H9 (cell line): ENCODE data around the gene SPEG. TPM values are rescaled to one million over a fixed set of nuclear protein-coding genes. Genes with fewer than 3 reads are reported as not detected.

ENCODE experiments used
- DNase-seq: peaks from one replicate; pipeline ENCODE4 v3.0.0-alpha.2; 2017
- H2AFZ ChIP-seq: one replicate; pipeline ENCODE4 v1.6.1; 2013; ENCODE audit warnings: mild to moderate bottlenecking, low read length, control low read depth, moderate library complexity
- H2AK5ac ChIP-seq: 2 replicates; pipeline ENCODE4 v1.6.1; 2013; ENCODE audit warnings: low read length, control low read depth, mixed read lengths; ENCODE audit not compliant: insufficient read length
- H2BK120ac ChIP-seq: one replicate; pipeline ENCODE4 v1.6.1; 2013; ENCODE audit warnings: low read depth, mild to moderate bottlenecking, low read length, control low read depth, inconsistent platforms; ENCODE audit not compliant: poor library complexity, severe bottlenecking
- H2BK12ac ChIP-seq: 2 replicates; pipeline ENCODE4 v1.6.1; 2013; ENCODE audit warnings: low read length, control low read depth, mixed read lengths, low read depth; ENCODE audit not compliant: insufficient read length
- H2BK15ac ChIP-seq: 2 replicates; pipeline ENCODE4 v1.6.1; 2013; ENCODE audit warnings: low read depth, low read length, control low read depth
- H2BK20ac ChIP-seq: one replicate; pipeline ENCODE4 v1.6.1; 2013; ENCODE audit warnings: low read depth, mild to moderate bottlenecking, low read length, control low read depth, inconsistent platforms; ENCODE audit not compliant: poor library complexity, severe bottlenecking
- H2BK5ac ChIP-seq: 2 replicates; pipeline ENCODE4 v1.6.1; 2013; ENCODE audit warnings: low read length, control low read depth, mixed read lengths; ENCODE audit not compliant: insufficient read length
- H3K14ac ChIP-seq: 2 replicates; pipeline ENCODE4 v1.6.1; 2013; ENCODE audit warnings: low read length, control low read depth; ENCODE audit not compliant: insufficient read depth
- H3K18ac ChIP-seq: 2 replicates; pipeline ENCODE4 v1.6.1; 2013; ENCODE audit warnings: low read depth, mild to moderate bottlenecking, mixed read lengths, low read length, control low read depth; ENCODE audit not compliant: insufficient read length
- H3K23ac ChIP-seq: 2 replicates; pipeline ENCODE4 v1.6.1; 2013; ENCODE audit warnings: low read length, control low read depth, mixed read lengths, low read depth; ENCODE audit not compliant: insufficient read length
- H3K23me2 ChIP-seq: 2 replicates; pipeline ENCODE4 v1.6.1; 2013; ENCODE audit warnings: low read depth, mild to moderate bottlenecking, mixed read lengths, low read length, control low read depth; ENCODE audit not compliant: insufficient read length, poor library complexity, severe bottlenecking
- H3K27ac ChIP-seq: 2 replicates; pipeline ENCODE4 v1.5.1; 2013; ENCODE audit warnings: low read length, control low read depth, mixed read lengths, low read depth; ENCODE audit not compliant: insufficient read length
- H3K27me3 ChIP-seq: 2 replicates; pipeline ENCODE4 v1.6.1; 2013; ENCODE audit warnings: low read length, control low read depth, inconsistent platforms; ENCODE audit not compliant: insufficient read depth
- H3K4ac ChIP-seq: 2 replicates; pipeline ENCODE4 v1.6.1; 2013; ENCODE audit warnings: low read depth, mild to moderate bottlenecking, control low read depth, inconsistent platforms, low read length, moderate library complexity
- H3K4me1 ChIP-seq: 2 replicates; pipeline ENCODE4 v1.6.1; 2013; ENCODE audit warnings: low read length, control low read depth, inconsistent platforms; ENCODE audit not compliant: insufficient read depth
- H3K4me2 ChIP-seq: 2 replicates; pipeline ENCODE4 v1.6.1; 2013; ENCODE audit warnings: low read length, control low read depth, mixed read lengths; ENCODE audit not compliant: insufficient read length, insufficient read depth
- H3K56ac ChIP-seq: 2 replicates; pipeline ENCODE4 v1.6.1; 2013; ENCODE audit warnings: low read depth, mild to moderate bottlenecking, mixed read lengths, low read length, control low read depth; ENCODE audit not compliant: insufficient read length
- H3K79me1 ChIP-seq: 2 replicates; pipeline ENCODE4 v1.6.1; 2013; ENCODE audit warnings: low read depth, mild to moderate bottlenecking, moderate library complexity, low read length, control low read depth, inconsistent platforms; ENCODE audit not compliant: insufficient read depth, poor library complexity, severe bottlenecking
- H3K79me2 ChIP-seq: 2 replicates; pipeline ENCODE4 v1.6.1; 2013; ENCODE audit warnings: low read length, control low read depth, inconsistent platforms; ENCODE audit not compliant: insufficient read depth
- H3K9ac ChIP-seq: 2 replicates; pipeline ENCODE4 v1.6.1; 2013; ENCODE audit warnings: low read length, control low read depth, mixed read lengths; ENCODE audit not compliant: insufficient read length; ENCODE audit errors: extremely low read depth
- H3K9me3 ChIP-seq: one replicate; pipeline ENCODE4 v1.6.1; 2013; ENCODE audit warnings: low read depth, low read length, inconsistent platforms; ENCODE audit not compliant: control insufficient read depth
- H3T11ph ChIP-seq: one replicate; pipeline ENCODE4 v1.6.1; 2013; ENCODE audit warnings: mild to moderate bottlenecking, low read length, control low read depth, inconsistent platforms
- H4K20me1 ChIP-seq: one replicate; pipeline ENCODE4 v1.6.1; 2013; ENCODE audit not compliant: control insufficient read depth, insufficient read length, insufficient read depth
- H4K5ac ChIP-seq: 2 replicates; pipeline ENCODE4 v1.6.1; 2013; ENCODE audit warnings: low read depth, mild to moderate bottlenecking, mixed read lengths, low read length, control low read depth; ENCODE audit not compliant: insufficient read length
- H4K8ac ChIP-seq: replicated peaks from 2 replicates; pipeline ENCODE4 v1.6.1; 2013; ENCODE audit warnings: low read length, control low read depth, mixed read lengths, low read depth; ENCODE audit not compliant: insufficient read length
- H4K91ac ChIP-seq: 2 replicates; pipeline ENCODE4 v1.6.1; 2013; ENCODE audit warnings: low read depth, mild to moderate bottlenecking, moderate library complexity, mixed read lengths, low read length, control low read depth; ENCODE audit not compliant: insufficient read length
- H3K27ac Mint-ChIP-seq, 3 experiments: 2 replicates in 2 of 3; 3 replicates in 1 of 3; pipeline ENCODE4 v1.8.0; 2020 to 2021; ENCODE audit warnings: mixed read lengths in 3 of 3, mild to moderate bottlenecking in 1 of 3, moderate library complexity in 1 of 3
- H3K27me3 Mint-ChIP-seq: 2 replicates; pipeline ENCODE4 v1.8.0; 2021; ENCODE audit warnings: low read depth, mild to moderate bottlenecking, moderate library complexity, mixed read lengths
- H3K36me3 Mint-ChIP-seq, 3 experiments: 2 replicates in 2 of 3; 3 replicates in 1 of 3; pipeline ENCODE4 v1.8.0; 2020 to 2021; ENCODE audit warnings: low read depth in 3 of 3, mixed read lengths in 3 of 3; ENCODE audit not compliant: insufficient read depth in 1 of 3
- H3K4me1 Mint-ChIP-seq, 2 experiments: 2 replicates each; pipeline ENCODE4 v1.8.0; 2020; ENCODE audit warnings: mixed read lengths in 2 of 2
- H3K4me3 Mint-ChIP-seq, 2 experiments: 2 replicates in 1 of 2; 3 replicates in 1 of 2; pipeline ENCODE4 v1.8.0; 2020 to 2021; ENCODE audit warnings: mild to moderate bottlenecking in 2 of 2, mixed read lengths in 2 of 2, moderate library complexity in 1 of 2
- H3K9me3 Mint-ChIP-seq, 2 experiments: 2 replicates in 1 of 2; 3 replicates in 1 of 2; pipeline ENCODE4 v1.8.0; 2020; ENCODE audit warnings: mild to moderate bottlenecking in 2 of 2, mixed read lengths in 2 of 2, moderate library complexity in 1 of 2
- WGBS: extraction: QIAGEN DNeasy Blood & Tissue Kit; methylation state at CpG from one replicate; pipeline ENCODE4 v1.1.7; 2013; ENCODE audit warnings: missing lambda C conversion rate, low lambda C conversion rate, mixed read lengths; ENCODE audit not compliant: insufficient read length; ENCODE audit errors: extremely low coverage; 5-methylcytosine and 5-hydroxymethylcytosine counted together
- total RNA-seq: library from RNA; stranded (reverse); gene quantifications from 2 replicates; pipeline ENCODE4 v1.2.1, GENCODE V29; 2021
- TF ChIP-seq, protein P1 (sequence below): fragments of 200-600 bp; sonication (generic); conservative IDR thresholded peaks from 3 replicates; pipeline ENCODE4 v1.8.0; 2021; ENCODE audit warnings: antibody characterized with exemption, mild to moderate bottlenecking

The SPEG gene
- total RNA-seq, 1 experiment from 2014 or later = 23.7 TPM

DNA sequence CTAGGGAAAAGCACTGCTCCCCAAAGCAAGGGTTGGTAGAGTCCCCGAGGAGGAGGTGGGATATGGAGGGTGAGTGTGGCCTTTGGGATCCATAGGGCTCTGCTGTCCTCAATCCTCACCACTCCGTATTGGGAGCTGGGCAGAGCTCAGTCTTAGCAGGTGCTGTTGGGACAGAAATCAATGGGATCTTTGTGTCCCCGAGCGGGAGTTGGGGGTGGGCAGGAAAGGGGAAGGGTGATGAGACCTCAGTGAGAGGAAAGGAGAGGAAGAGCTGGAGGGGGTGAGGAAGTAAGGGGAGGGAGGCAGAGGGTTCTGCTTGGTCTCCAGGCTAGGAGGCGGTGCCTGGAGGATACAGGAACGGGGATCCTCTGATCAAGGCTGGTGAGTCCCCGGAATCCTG is 82.2 kb downstream of the SPEG start:
- H3K27me3 Mint-ChIP-seq = peaks cover 74% of the 10 kb centered on the region

More for the DNA sequence above, 82.2 kb downstream of the SPEG start:
- Histone ChIP-seq H3K27me3 (peaks cover 19% of the 10 kb centered on the region; the same call in 1 of the 2 replicates), H2BK15ac (no peak overlapping the region), H3K4me1 (peaks cover 9% of the 10 kb centered on the region; the same call in 1 of the 2 replicates), H4K20me1 (peaks cover 3% of the 10 kb centered on the region), H3K18ac (no peak overlapping the region), H4K8ac (no peak overlapping the region), H3T11ph (no peak overlapping the region), H3K23ac (no peak overlapping the region), H3K9ac (no peak overlapping the region), H3K56ac (no peak overlapping the region), H3K23me2 (no peaks in the 10 kb centered on the region), H2AK5ac (no peak overlapping the region), H3K4ac (no peak overlapping the region), H2AFZ (no peak overlapping the region), H3K79me1 (no peaks in the 10 kb centered on the region), H2BK120ac (no peak overlapping the region), H2BK20ac (no peak overlapping the region), H3K79me2 (no peaks in the 10 kb centered on the region), H2BK12ac (no peak overlapping the region), H3K4me2 (no peak overlapping the region), H2BK5ac (no peak overlapping the region), H4K91ac (no peak overlapping the region), H3K14ac (no peak overlapping the region; the same call in 1 of the 2 replicates), H3K9me3 (no peaks in the 10 kb centered on the region), H4K5ac (no peak overlapping the region), H3K27ac (no peak overlapping the region)
- Mint-ChIP-seq H3K36me3 (no peaks in the 10 kb centered on the region; a peak in 1 of 7 replicates), H3K4me3 (no peak overlapping the region), H3K27ac (no peak overlapping the region), H3K4me1 (peaks cover 46 to 66% of the 10 kb centered on the region in 2 experiments), H3K9me3 (no peaks in the 10 kb centered on the region; a peak in 2 of 5 replicates)
- WGBS = no CpG with 5 or more reads among the region's 7 CpGs
- no peak for DNase-seq
- TF ChIP-seq, protein P1, sequence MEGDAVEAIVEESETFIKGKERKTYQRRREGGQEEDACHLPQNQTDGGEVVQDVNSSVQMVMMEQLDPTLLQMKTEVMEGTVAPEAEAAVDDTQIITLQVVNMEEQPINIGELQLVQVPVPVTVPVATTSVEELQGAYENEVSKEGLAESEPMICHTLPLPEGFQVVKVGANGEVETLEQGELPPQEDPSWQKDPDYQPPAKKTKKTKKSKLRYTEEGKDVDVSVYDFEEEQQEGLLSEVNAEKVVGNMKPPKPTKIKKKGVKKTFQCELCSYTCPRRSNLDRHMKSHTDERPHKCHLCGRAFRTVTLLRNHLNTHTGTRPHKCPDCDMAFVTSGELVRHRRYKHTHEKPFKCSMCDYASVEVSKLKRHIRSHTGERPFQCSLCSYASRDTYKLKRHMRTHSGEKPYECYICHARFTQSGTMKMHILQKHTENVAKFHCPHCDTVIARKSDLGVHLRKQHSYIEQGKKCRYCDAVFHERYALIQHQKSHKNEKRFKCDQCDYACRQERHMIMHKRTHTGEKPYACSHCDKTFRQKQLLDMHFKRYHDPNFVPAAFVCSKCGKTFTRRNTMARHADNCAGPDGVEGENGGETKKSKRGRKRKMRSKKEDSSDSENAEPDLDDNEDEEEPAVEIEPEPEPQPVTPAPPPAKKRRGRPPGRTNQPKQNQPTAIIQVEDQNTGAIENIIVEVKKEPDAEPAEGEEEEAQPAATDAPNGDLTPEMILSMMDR = no peak
